ENCODE measurements around the gene LRRC14B.
"Not testable (repeated sequence)": the region's sequence is repeated elsewhere in the genome, so short reads cannot be mapped to it uniquely, and the experiment has no call there.

LRRC14B gene

DNA sequence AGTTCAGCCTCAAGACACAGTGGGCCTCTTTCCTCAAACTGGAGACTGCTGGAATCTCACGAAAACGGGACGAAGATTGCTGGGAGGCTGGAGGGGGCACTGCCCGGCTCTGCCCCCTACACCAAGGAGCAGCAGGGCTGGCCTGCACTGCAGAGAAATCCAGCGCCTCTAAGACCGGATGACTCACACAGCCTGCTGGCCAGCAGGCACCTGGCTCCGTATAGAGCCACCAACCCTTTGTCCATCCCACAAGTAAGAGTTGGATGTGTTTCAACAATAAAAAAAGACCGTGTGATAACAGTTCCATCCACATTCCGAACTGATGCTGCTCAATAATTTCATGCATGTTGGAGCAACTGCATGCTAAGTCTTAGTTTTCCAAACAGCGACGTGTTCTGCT, 15.1 kb downstream of the LRRC14B start:
- no peak for DNase-seq (ENCODE audit: low read depth in 2 of 3, low spot score in 2 of 3)

DNA sequence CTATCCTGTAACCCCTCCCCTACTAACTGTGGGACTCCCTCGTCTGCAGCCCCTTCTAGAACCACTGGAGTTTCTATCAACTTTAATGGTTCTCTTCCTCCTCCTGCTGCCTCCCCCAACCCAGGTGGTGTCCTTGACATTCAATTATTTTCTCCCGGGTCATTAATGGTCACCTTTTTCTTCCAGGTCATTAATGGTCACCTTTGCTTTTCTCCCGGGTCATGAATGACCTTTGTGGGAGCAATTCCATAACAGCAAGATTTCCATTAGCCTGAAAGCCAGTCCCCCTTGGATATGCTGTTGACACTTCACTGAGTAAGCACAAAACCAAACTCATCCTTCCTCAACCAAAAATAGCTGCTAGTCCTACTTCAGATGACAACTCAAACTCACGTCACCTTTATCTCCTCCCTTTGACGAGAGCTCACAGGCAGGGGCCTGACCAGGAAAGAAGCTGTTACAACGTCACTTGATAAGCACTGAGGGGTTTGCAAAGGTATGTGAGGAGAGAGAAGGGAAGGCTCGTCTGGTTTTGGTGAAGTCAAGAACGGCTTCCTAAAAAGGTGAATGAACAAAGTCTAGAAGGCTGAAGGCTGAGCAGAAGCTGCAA, 15.7 kb downstream of the LRRC14B start:
- no peak for DNase-seq (ENCODE audit: low read depth in 2 of 3, low spot score in 2 of 3)

DNA sequence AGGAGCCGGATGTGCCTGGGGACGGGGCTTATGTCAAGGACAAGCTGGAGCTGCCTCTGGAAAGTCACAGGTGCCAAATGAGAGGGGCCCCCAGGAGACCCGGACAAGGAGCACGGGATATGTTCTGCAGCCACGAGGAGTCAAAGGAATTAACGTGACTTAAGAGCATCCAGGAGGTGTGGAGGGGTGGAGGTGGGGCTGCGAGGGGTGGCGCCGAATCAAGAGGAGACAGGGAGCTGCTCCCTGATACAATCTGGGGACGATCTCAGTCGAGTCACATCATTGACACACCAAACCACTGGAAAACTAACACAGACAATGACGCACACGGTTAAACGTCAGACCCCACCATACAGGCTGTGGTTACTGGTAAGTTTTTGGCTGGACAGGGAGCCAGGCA, 16.3 kb downstream of the LRRC14B start:
- DNase-seq (ENCODE audit: low read depth in 2 of 3, low spot score in 2 of 3): no peak

DNA sequence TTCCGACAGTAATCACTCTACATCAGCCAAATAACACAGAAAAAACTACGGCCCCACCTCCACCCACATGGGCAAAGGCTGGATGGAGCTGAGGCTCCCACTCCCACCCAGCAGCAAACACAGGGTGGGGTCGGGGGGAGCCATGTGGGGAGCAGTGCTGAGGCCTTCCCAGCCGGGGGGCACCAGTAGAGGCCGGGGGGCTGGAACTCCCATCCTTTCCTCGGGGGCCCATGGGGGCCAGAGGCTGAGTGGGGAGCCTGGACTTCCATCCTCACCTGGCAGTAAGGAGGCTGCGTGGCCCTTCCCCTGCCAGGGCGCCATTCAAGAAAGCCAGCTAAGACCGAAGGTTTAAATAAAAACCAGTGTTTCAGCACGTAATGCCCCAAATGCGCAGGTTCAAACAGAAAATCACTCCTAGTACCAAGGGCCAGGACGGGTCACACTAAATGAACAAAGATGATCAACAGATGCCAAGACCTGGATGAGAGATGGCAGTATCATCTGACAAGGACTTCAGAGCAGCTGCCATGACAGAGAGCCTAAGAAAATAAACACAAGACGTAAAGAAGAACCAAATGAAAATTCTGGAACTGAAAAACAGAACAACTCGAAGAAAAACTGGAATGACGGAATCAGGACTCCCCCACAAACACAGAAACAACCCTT, 17.3 kb downstream of the LRRC14B start:
- DNase-seq (ENCODE audit: low read depth in 2 of 3, low spot score in 2 of 3): no peak

DNA sequence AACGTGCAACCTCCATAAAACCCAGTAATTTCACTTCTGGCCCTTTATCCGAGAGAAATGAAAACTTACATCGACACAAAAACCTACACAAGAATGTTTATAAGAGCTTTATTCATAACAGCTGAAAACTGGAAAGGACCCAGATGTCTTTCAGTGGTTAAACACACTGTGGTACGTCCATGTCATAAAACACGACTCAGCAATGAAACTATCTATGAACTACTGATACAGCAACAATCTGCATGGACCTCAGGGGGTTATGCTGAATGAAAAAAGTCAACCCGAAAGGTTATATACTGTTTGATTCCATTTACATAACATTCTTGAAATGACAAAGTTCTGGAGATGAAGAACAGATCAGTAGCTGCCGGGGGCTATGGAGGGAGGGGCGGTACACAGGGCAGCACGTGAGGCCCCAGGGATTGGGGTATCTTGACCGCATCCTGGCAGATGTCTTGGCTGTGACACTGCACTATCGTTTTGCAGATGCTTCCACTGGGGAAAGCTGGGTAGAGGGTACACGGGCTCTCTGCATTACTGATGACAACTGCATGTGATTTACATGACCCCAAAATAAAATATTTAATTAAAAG, 22.6 kb downstream of the LRRC14B start:
- no peak for DNase-seq (ENCODE audit: low read depth in 2 of 3, low spot score in 2 of 3)

DNA sequence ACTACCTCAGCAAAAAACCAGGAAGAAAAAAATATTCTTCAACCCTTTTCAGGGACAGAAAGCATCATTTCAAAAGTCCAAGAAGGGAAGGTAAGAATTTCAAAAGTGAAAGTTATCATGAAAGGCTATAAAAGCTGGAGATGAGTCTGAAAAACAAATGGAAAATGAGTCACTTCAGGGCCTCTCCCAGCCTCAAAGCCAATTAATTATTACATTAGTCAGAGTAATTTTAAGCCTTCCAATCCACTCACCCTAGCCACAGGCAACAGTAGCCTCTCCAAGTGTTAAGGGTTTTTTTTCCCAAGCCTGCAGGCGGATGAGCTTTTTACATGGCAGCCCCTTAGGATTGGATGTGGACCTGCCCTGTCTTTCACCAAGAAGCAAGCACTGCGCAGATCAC, 24.0 kb downstream of the LRRC14B start:
- DNase-seq (ENCODE audit: low read depth in 2 of 3, low spot score in 2 of 3): not testable (repeated sequence)

DNA sequence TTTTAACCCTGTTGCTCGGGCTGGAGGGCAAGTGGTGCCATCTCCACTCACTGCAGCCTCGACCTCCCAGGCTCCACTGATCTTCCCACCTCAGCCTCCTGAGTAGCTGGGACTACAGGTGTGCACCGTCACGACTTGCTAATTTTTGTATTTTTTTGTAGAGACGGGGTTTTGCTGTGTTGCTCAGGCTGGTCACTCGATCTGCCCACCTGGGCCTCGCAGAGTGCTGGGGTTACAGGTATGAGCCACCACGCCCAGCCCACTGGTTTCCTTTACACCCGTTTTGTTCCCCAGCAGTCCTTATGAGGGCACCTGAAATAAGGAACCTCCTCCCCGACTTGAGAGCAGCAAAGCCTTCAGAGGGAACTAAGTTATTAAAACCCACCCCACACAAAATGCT, 24.8 kb downstream of the LRRC14B start:
- DNase-seq (ENCODE audit: low read depth in 2 of 3, low spot score in 2 of 3): not testable (repeated sequence)

DNA sequence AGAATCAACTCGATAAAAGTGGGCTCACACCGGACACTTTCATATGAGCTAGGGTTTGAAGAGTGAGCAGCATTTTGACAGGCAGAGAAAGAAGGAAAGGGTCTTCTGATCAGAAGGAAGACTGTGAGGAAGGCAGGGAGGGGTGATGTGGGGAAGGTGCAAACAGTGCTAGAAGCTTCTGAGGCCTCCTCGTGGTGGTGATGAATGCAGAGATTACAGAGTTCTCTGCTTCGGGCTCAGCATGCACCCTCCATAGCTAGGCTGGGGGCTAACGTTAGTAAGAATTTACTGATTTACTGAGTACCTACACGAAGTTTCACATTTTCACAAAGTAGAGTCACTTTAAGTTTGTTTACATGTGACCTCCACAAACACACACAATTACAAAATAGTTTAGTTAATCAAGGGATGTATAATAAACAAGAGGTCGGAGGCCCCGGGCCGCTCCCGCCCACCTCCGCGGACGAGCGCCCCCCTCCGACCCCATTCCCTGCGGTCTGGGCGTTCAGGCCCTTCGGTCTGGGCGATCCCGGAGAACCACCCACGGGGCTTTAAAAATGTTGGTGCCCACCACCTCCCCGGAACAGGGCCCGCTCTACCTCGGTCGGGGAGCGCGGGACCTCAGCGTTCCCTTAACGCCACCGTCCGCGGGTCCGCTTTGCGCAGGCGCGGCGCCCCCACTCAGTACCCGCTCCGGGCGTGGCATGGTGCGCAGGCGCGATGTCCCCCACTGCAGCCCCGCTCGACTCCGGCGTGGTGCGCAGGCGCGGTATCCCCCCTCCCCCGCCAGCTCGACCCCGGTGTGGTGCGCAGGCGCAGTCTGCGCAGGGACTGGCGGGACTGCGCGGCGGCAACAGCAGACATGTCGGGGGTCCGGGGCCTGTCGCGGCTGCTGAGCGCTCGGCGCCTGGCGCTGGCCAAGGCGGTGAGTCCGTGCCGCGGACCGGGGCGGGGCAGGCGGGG, 26.5 kb downstream of the LRRC14B start, which contains the start of the genes CCDC127 and SDHA:
TSS of gene CCDC127 (minus strand) at position 660 of the 963 bp plus-strand sequence. CDS start 1,304 bp downstream, outside the sequence.
TSS of gene SDHA (plus strand) at position 827 of the 963 bp plus-strand sequence. CDS start at position 863, 36 bp downstream.
- peak; percentile 95 to 99 (median 97) for DNase-seq (ENCODE audit: low read depth in 2 of 3, low spot score in 2 of 3)

DNA sequence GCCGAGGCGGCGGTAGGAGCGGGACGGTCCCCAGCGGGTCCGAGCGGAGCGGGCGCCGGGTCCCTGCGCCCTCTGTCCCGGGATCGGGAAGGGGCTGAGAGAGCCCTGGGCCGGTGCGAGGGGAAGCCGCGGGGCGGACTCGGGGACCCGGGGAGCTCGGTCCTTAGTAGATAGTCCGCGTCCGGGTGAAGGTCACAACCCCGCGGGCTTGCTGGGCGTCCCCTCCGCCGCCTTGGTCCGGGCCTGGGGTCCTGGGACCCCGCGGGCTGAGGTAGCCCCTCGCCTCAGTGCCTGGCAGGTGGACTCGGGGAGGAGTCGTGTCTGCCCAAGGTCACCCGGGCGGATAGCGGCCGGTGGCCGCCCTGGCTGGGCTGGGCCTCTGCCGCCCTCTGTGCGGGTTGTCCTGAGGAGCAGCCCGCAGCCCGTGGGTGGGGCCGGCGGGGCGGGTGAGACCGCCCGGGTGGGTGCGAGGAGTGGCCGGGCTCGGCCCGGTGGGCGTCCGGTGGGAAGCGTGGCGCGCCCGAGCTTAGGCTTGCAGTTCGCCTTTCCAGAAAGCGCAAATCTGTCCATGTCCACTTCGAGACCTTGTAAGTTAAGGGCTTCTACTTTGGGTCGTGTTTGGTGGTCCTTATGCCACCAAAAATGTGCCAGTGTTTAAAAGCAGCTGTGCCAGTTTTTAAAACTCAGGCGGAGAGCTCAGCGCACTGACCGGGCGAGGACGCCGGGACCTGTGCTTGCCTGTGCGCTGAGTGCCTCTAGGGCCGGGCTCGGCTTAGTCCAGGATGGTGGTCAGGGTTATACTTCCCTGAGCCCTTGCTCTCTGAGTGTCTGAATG, 27.4 kb downstream of the LRRC14B start:
- peak in 2 of 3 experiments; percentile 10 to 23 for DNase-seq (ENCODE audit: low read depth in 2 of 3, low spot score in 2 of 3)

DNA sequence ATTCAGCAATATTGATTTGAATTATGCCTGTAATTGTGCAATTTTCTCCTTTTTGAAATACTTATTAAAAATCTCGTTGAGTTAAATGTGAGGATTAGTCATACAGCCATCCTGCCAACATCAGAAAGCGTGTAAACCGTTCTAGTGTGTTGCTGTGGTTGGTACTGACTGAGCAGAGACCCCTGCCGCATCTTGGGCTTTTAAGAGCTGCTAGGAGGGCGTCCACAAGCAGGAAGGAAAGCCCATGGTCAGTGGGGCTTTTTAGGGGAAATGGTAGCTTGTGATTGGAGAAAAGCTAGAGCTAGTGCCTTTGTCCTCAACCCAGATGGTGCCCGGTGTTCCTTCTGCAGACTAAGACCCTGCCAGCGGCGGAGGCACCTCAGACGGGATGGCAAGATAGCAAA, 28.2 kb downstream of the LRRC14B start:
- peak in 1 of 3 experiments; percentile 6 for DNase-seq (ENCODE audit: low read depth in 2 of 3, low spot score in 2 of 3)

DNA sequence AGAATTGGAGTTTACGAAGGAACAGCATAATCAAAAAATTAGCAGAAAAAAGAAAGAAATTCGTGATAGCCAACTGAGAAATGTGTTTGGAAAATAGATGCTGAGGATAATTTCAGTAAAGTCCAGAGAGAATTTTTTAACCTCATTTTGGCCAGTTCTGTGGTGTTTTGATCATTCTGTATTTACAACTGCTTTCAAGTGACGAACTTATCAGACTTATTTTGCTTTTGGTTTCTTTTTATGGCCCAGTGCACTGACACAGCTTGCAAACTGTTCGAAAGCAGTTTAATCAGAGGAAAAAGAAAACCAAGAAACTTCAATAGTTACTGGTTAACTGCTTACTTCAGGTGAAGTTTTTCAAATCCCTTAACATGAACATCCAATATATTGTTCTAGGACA, 28.7 kb downstream of the LRRC14B start:
- no peak for DNase-seq (ENCODE audit: low read depth in 2 of 3, low spot score in 2 of 3)

DNA sequence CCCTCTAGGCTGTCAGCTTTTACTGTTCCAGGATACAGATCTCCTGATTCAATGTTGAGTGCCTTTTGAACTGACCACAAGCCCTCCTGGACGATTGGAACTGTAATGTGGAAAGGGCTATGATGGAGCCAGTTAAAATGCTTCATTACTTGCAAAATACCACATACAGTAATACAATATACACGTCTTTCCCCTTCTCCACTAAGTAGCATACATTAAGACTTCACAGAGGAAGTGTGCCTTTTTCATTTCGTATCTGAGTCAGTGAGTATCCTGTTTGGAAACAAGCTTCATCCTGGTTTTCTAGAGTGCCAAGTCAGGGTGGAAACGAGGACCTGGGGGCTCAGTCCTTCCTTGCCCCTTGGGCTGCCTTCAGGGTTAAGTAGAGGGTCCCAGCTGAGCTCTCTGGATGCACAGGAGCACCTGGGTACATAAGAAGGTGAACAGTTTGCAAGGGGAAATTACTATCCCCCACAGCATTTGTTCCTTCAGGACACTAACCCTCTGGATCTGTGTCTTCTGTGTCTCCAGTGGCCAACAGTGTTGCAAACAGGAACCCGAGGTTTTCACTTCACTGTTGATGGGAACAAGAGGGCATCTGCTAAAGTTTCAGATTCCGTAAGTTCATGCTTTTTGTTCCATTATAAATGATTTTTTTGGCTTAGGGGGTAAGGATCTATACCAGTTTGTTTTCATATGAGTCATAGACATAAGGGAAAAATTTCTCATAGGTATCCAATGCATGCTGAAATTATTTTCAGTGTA, 31.8 kb downstream of the LRRC14B start:
- not testable (repeated sequence) for DNase-seq (ENCODE audit: low read depth in 2 of 3, low spot score in 2 of 3)

DNA sequence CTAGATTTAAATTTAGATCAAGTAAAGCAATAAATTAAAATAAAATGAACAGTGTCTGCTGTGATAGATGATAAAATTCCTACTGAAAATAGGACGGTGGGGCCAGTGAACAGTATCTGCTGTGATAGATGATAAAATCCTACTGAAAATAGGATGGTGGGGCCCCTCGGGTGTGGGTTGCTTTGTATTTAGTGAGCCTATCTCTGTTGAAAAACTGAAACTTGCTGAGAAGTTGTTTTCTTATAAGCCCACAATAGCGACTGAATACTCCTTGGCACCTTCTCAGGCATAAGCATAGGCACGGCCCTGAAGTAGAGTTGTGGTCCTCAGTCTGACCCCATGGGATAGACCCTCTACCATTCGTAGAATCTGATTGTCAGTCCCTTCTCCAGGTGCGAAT, 32.5 kb downstream of the LRRC14B start:
- no peak for DNase-seq (ENCODE audit: low read depth in 2 of 3, low spot score in 2 of 3)

DNA sequence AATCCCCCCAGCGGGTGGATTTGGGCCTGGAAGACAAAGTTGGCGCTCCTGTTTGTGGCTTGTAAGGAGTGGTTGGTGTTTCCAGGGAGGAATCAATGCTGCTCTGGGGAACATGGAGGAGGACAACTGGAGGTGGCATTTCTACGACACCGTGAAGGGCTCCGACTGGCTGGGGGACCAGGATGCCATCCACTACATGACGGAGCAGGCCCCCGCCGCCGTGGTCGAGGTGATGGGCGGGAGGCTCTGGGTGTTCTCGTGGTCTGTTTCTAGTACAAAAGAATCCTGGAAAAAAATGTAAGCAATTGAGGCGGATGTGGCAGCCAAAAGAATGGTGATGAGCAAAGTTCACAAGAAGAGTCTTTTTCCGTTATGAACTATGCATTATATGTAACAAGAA, 34.0 kb downstream of the LRRC14B start:
- DNase-seq (ENCODE audit: low read depth in 2 of 3, low spot score in 2 of 3): no peak

DNA sequence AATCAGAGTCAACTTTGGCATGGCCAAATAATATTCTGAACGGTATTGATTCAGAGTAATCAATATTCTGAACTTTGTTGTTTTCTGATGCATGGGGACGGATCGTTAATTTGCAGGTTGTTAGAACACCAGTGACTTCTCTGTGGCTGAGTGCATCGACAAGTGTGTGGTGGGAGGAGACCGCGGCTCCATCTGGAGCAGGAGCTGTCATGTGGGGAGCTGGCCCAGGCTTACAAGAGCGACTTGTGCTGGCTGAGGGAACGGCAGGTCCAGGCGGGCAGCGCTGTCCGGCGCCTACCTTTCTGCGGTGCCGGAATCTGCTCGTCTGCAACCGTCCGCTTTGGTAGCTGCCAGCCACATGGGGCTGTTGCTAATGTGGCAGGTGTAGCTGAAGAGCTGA, 36.1 kb downstream of the LRRC14B start:
- DNase-seq (ENCODE audit: low read depth in 2 of 3, low spot score in 2 of 3): not testable (repeated sequence)

DNA sequence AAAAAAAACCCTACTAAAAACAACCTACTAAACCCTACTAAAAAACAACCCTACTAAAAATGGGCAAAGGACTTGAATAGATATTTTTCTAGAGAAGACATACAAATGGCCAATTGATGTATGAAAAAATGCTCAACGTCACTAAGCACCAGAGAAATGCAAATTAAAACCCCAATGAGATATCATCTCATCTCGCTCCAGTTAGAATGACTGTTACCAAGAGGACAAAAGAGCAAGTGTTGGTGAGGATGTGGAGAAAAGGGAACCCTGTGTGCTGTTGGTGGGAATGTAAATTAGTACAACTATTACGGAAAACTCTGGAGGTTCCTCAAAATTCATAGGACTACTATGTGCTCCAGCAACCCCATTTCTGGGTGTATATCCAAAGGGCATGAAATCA, 37.6 kb downstream of the LRRC14B start:
- DNase-seq (ENCODE audit: low read depth in 2 of 3, low spot score in 2 of 3): no peak

DNA sequence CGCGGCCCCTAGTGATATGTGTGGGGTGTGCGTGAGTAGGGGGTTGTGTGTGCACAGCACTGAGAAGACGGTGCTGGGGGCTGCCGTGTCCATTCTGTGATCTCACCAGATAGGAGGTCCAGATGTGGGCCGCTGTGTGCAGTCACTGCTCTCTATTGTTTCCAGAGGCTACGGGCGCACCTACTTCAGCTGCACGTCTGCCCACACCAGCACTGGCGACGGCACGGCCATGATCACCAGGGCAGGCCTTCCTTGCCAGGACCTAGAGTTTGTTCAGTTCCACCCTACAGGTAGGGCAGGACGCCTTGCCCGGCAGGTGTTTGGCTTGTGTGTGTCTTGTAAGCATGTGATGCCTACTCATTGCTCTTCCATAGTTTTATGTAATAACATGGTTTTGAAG, 39.4 kb downstream of the LRRC14B start:
- DNase-seq (ENCODE audit: low read depth in 2 of 3, low spot score in 2 of 3): no peak

DNA sequence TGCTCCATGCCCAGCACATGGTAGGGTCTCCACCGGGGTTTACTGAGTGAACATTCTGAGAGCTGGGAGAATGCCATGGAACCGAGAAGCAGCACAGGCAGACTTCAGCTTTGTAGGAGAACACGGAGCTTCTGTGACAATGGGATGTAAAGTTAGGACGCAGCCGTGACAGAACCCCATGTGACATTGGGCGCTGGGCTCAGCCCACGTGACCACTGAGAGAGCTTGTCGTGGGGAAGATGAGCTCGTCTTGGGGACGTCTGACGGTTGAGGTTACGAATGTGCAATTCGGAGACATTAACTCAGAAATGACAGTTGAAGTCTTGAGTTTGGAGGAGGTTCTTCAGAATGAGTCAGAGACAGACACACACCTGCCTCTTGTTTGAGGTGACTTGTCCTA, 40.4 kb downstream of the LRRC14B start:
- no peak for DNase-seq (ENCODE audit: low read depth in 2 of 3, low spot score in 2 of 3)

DNA sequence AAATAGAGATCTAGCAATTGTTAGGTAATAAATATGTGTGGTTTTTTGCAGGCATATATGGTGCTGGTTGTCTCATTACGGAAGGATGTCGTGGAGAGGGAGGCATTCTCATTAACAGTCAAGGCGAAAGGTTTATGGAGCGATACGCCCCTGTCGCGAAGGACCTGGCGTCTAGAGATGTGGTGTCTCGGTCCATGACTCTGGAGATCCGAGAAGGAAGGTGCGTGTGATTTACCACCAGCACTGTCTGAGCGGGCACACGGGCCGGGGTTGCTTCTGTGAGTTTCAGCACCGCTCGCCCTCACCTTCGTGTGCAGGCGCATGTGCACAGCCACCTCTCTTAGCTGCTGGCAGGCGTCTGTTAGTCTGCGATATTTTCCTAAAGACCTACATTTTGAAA, 42.1 kb downstream of the LRRC14B start:
- not testable (repeated sequence) for DNase-seq (ENCODE audit: low read depth in 2 of 3, low spot score in 2 of 3)

DNA sequence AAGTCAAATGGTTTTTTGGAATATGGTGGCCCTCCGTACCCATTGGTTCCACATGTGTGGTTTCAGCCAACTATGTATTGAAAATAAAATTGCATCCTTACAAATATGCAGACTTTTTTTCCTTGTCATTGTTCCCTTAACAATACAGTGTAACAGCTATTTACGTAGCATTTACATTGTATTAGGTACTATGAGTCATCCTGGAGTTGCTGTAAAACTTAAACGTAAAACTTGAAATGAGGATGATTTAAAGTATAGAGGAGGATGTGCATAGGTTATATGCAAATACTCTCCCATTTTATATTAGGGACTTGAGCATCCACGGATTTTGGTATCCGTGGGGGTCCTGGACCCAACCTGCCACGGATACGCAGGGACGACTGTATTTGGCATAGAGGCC, 43.2 kb downstream of the LRRC14B start:
- DNase-seq (ENCODE audit: low read depth in 2 of 3, low spot score in 2 of 3): no peak

Measured in activated CD8-positive, alpha-beta memory T cell treated with anti-CD3 and anti-CD28 coated beads for 48 hours (primary cell).